22Rv1 (cell line): ENCODE results near the gene SBK2.
A peak's percentile ranks its signal among the peaks of the same experiment; 100 is the strongest.

Source experiments
- CTCF ChIP-seq: fragments of 450-650 bp; IDR thresholded peaks from 2 replicates; pipeline ENCODE4 v1.5.1; 2017; ENCODE audit warnings: mild to moderate bottlenecking
- ZFX ChIP-seq: fragments of 450-650 bp; IDR thresholded peaks from 2 replicates; pipeline ENCODE4 v1.6.1; 2017; ENCODE audit warnings: antibody characterized with exemption, borderline replicate concordance

DNA sequence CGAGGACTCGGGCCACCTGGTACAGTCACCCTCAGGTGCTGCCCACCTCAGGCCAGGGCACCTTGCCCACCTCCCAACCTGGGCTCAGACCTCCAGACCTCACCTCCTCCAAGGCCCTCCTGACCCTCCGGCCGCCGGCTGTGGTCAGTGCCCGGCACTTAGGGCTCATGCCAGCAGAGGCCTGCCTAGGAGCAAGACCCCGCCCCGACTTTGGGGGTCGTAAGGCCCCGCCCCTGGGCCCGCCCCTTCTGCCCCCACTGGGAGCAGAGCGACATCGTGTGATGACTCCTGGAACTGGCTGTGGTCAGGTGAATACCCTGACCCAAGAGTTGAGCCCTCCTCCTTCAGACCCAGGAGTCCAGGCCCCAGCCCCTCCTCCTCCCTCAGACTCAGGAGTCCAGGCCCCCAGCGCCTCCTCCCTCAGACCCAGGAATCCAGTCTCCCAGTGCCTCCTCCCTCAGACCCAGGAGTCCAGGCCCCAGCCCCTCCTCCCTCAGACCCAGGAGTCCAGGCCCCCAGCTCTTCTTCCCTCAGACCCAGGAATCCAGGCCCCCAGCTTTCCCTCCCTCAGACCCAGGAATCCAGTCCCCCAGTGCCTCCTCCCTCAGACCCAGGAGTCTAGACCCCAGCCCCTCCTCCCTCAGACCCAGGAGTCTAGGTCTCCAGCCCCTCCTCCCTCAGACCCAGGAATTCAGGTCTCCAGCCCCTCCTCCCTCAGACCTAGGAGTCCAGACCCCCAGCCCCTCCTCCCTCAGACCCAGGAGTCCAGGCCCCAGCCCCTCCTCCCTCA lies at the start of gene SBK2:
- TF ChIP-seq CTCF (peak; percentile 14; the same call in 1 of the 2 replicates), ZFX (no peak)
